Activated T-helper 1 cell treated with anti-CD3 and anti-CD28 coated beads, Interleukin-2, amount 50 U/mL, for 16 hours (primary cell): ENCODE measurements around the gene HS2ST1.
"Not testable (repeated sequence)": the region's sequence is repeated elsewhere in the genome, so short reads cannot be mapped to it uniquely, and the experiment has no call there.

Source experiments
- DNase-seq, 2 donors: peaks; one replicate each; pipeline ENCODE4 v3.0.0-alpha.2; 2020; ENCODE audit warnings: low read depth in 1 of 2, low spot score in 1 of 2

HS2ST1 gene

DNA sequence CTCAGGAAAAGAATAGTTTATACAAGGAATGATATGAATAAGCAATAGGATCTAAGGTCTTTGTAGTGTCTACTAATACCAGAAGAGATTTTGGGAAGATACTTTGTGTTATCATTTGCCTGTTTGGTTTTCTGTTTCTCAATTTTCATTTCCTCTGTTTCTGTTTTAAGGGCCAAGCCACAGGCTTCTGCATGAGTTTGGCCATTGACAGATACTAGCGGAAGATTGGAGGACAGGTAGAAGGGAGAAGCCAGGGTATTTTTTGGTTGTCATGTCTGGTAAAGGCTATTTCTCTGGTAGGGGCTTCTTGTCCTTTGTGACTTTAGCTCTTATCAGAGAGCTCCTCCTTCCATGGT is 51.4 kb downstream of the HS2ST1 start:
- DNase-seq = no peak

DNA sequence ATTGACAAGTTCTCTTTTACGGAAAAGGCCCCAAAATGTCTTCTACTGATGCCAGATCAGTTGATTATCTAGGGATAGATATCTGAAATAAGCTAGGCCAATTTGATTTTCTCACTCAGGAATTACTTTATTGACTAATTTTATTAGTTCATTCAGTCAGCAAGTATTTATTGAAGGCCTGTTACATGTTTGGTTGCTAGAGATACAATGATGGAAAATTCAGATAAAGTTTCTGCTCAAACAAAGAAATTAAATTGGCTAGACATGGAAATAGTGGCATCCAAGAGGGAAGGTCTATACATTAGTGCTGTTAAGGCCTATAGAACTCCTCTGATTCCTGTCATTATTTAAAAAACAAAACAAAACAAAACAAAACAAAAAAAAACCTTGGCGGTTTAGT is 56.5 kb downstream of the HS2ST1 start:
- DNase-seq = no peak

DNA sequence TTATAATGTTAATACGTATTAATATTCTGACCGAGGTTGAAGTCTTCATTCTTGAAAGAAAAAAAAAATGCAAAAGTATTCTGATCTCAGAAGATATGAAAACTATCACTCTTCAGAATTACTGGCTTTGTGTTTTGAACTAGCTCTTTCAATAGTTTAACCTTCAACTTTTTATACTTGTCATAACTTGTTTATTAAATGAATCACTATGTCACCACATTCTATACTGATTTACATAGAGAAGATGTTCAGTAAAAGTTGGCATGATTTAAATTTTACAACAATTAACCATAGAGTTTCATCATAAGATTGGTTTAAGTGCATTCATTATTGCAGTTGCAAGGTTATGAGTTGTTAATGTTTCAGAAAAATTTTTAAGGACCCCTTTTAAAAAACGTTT is 57.3 kb downstream of the HS2ST1 start:
- no peak for DNase-seq

DNA sequence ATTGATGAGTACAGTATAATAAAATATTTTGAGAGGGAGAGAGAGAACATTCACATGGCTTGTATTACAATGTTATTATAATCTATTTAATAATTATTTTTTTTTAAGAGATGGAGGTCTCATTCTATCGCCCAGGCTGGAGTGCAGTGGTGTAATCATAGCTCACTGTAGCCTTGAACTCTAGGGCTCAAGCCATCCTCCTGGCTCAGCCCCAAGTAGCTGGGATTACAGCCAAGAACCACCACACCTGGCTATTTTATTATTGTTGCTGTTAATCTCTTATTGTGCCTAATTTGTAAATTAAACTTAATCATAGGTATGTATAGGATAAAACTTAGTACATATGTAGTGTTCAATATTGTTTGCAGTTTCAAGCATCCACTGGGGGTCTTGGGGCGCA is 57.8 kb downstream of the HS2ST1 start:
- no peak for DNase-seq

DNA sequence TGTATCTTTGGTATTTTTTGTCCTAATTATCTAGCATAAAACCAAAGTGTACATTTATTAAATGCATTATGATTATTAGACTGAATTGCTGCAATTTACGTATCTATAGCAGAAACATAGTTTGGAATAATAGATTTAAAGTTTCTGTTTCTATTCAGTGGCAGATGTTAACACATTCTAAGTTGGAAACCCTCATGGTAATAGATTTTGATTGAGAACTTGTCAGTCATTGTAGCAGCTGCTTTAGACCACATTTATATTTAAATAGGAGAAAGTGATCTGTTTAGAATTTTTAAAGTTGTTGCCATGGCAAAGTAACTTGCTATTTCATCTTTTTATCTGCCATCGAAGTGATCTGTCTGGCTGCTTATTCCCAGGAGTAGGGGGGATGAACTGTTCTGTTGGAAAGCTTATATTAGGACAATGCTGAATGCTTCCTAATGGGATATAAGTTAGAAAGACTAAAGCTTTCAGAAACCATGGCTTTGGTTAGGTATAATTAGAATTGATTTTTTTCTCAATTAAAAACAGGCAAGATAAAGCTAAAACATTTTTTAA is 61.6 kb downstream of the HS2ST1 start:
- DNase-seq = no peak

DNA sequence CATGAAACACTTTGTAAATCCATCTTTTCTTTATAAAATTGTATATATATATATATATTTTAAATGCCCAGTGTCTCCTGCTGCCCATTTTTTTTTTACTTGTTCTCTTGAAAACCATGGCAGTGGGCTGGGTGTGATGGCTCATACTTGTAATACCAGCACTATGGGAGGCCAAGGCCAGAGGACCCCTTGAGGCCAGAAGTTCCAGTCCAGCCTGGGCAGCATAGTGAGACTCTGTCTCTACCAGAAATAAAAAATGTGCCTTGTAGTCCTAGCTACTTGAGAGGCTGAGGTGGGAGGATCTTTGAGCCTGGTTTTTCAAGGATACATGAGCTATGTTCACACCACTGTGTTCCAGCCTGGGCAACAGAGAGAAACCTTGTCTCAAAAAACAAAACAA is 62.2 kb downstream of the HS2ST1 start:
- DNase-seq = no peak

DNA sequence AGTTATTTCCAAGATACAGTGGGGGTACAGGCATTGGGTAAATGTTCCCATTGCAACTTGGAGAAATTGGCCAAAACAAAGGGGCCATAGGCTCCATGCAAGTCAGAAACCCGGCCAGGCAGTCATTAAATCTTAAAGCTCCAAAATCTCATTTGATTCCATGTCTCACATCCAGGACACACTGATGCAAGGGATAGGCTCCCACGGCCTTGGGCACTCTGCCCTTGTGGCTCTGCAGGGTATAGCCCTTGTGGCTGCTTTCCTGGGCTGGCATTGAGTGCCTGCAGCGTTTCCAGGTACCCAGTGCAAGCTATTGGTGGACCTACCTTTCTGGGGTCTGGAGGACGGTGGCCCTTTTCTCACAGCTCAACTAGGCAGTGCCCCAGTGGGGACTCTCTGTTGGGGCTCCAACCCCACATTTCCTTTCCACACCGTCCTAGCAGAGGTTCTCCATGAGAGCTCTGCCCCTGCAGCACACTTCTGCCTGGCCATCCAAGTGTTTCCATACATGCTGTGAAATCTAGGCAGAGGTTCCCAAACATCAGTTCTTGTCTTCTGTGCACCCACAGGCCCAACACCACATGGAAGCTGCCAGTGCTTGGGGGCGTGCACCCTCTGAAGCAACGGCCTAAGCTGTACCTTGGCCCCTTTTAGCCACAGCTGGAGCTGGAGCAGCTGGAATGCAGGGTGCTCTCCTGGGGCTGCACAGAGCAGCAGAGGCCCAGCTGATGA is 67.2 kb downstream of the HS2ST1 start:
- no peak for DNase-seq

DNA sequence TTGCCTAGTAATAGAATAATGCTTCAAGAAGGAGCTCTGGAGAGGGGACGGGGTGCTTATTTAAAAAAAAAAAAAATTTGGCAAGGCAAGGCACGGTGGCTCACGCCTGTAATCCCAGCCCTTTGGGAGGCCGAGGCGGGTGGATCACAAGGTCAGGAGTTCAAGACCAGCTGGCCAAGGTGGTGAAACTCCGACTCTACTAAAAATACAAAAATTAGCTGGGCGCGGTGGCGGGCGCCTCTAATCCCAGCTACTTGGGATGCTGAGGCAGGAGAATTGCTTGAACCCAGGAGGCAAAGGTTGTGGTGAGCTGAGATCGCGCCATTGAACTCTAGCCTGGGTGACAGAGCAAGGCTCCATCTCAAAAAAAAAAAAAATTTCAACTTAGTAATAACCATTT is 69.2 kb downstream of the HS2ST1 start:
- DNase-seq = not testable (repeated sequence)

DNA sequence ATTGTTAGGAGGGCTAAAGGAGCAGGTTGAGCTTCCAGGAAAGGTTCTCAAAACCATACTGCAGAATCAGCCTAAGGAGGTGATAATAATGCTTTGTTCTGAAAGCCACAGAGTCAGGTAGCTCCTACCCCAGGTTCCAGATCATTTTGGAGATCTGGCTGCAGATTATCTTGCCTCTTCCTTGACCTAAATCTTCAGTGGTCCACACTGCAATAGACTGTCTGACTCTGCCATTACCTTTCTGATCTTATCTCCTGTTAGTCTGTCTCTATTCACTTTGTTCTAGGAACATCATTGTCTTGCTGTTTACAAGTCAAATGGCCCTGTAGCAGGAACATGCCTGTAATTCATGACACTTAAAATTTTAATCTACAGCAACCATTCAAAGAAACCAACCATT is 73.0 kb downstream of the HS2ST1 start:
- no peak for DNase-seq

DNA sequence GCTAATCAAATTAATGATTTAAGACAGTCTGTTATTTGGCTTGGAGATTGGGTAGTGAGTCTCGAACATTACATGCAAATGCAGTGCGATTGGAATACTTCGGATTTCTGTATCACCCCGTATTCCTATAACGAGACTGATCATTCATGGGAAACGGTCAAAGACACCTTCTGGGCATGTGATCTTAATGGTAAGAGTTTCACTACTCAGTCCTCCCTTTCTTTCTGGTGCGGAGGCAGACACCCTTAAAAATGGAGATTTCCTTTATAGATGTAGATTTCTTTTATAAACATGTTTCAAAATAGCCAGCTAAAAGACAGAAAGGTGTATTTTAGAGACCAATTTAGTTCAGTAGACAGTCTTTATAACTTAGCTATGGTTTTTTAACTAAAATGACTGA is 74.4 kb downstream of the HS2ST1 start:
- DNase-seq = no peak

DNA sequence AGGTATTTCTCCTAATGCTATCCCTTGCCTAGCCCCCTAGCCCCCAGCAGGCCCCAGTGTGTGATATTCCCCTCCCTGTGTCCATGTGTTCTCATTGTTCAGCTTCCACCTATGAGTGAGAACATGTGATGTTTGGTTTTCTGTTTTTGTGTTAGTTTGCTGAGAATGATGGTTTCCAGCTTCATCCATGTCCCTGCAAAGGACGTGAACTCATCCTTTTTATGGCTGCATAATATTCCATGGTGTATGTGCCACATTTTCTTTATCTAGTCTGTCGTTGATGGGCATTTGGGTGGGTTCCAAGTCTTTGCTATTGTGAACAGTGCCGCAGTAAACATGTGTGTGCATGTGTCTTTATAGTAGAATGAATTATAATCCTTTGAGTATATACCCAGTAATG is 75.3 kb downstream of the HS2ST1 start:
- DNase-seq = not testable (repeated sequence)

DNA sequence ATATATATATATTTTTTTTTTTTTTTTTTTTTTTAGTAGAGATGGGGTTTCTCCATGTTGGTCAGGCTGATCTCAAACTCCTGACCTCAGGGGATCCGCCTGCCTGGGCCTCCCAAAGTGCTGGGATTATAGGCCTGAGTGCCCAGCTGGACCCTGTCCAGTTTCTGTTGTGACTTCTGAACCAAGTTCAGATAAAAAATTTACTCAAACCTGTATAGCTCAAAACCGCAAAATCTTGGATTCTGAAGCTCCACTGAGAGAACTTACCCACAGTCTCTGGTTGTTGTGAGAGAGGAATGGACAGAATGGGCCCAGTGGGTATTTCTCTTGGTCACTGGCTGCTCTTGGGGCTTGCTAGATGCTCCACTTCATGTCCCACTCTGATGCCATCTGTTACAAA is 76.4 kb downstream of the HS2ST1 start:
- no peak for DNase-seq

DNA sequence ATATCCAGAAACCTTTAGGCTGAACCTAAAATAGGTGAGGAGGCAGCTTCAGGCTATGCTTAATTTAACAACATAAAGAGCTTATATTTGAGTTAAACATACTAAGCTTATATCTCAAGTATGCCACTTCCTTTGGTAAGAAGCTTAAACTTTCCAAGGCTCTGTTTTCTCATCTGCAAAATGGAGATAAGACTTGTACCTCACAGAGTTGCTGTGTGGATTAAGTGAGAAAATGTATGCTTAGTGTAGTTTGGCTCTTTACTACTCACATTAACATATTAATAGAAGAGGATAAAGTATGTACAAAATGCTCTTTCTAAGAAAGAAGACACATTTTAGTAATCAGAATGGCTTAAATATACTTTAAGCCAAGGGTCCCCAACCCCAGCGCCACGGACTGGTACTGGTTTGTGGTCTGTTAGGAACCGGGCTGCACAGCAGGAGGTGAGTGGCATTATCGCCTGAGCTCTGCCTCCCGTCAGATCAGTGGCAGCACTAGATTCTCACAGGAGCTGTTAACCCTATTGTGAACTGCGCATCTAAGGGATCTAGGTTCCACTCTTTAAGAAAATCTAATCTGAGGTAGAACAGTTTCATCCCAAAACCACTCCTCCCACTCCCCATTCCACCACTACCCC is 77.2 kb downstream of the HS2ST1 start:
- no peak for DNase-seq

DNA sequence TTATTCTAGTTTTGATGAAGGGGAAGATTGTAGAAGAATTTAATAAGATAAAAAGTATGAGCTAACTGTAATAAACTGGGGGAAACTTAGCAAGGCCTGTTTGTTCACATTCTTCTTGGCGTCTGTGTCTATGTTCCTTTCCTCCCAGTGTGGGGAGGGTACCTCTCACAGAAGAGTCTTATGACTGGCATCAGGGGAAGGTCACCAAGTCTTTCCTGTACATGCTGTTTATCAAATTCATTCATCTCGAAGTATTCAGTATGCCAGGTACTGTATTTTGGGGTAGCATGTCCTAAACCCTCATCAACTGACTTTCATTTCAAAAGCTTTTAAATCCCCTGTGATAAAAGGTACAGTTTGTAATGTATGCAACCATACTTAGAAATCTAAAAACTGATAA is 78.4 kb downstream of the HS2ST1 start:
- DNase-seq = no peak

DNA sequence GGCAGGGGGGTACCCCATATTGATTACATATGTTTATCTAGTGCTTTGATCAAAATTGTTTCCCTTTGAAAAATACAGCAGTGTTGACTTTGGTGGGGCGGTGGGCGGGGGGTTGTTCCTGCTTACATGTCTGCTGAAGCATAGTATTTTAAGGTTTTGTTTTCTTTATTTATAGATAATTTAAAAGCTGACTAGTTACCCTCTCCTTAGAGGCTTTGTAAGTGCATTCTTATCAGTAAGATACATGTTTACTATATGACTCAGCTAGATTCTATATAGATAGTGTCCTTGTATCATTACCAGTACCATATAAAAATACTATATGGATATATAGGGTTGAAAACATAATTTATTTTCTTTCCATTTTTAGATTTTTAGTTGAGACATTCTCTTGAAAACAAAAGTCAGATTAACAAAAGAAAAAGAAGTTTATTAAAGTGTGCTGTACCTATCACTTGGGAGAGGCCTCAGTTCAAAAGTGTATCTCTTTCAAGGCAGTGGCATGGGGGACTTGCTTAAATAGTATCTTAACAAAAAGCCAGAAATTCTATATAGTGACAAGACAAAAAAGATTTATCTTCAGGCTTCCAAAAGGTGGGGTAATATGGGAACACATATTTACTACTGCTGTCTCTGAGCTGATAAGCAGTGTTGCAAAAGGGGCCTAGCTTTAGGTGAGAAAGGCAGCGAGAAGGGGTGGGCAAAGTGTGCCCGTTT is 79.0 kb downstream of the HS2ST1 start:
- no peak for DNase-seq

DNA sequence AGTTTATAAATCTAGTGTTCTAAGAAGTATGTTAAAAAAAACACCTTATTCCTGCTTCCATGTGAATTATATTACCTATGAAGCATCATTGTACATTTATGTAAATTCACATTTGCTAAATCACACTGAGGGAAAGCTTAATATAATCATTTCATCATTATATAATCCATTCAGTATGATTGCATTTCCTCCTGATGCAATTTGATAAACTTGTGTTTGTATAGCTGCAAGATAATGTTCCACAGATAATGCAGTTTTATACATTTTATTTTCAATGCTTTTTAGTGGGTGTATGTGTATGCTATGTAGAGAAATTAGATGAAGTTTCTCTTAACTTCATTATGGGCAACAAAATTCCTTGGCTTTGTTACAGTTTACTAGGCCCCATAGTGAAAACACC is 79.6 kb downstream of the HS2ST1 start:
- DNase-seq = no peak

DNA sequence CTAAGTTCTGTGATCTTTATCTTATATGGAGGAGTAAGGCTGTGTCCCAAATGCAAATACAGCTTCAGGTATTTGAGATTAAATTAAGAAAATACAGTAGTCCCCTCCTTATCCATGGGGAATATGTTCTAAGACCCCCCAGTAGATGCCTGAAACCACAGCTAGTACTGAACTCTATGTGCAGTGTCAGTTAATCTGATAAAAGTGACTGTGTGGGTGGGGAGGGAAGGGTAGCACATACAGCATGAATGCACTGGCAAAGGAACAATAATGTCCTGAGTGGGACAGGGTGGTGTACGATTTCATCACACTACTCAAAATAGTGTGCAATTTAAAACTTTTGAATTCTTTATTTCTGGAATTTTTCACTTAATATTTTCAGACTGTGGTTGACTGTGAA is 83.1 kb downstream of the HS2ST1 start:
- DNase-seq = no peak

DNA sequence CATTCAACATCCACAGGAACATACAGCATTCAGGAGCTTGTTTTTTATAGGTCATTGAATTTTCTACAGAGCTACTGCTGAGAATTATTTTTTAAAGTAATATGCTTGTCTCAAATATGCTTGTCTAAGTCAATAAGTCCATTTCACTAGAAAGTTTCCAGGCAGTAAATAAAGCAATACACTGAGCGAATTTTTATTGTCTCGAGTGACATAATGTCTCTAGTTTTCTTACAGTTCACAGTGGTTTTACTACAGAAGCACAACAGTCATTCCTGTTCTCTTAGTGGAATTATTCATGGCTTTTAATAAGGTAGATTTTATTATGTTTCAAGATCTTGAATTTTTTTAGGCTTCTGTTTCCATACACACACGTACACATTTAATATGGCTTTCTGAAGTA is 83.8 kb downstream of the HS2ST1 start:
- no peak for DNase-seq

DNA sequence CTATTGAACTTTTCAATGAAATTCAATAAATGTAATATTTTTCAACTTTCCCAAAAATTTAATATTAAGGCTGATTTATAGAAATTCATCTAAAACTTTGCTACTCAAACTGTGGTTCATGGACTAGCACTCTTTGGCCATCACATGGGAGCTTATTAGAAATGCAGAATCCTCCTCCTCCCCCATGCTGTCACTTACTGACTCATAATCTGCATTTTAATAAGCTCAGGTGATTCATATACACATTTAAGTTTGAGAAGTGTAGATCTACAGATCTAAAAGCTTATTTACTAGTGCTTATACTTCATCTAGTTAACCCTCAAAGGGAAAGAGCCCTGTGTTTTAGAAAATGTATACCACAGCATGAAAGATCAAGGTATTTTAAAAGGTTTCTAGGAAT is 84.3 kb downstream of the HS2ST1 start:
- no peak for DNase-seq

DNA sequence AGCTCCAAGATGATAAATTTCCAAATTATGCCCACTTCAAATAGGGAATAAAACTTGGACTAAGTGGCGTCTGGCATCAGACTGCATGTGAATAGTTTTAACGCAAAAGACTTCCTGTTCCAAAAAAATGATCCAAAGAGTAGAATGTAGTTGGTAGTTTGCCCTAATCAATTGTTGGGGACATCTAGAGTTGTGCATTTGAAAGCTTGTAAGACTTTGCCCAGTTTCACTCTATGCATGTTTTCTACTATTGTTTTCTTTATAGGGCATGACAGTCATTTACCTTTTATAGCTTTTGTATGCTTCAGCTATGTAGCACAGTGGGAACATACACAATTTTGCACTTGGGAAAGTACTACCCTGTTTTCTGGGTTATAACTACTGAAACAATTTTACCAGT is 86.0 kb downstream of the HS2ST1 start:
- no peak for DNase-seq

DNA sequence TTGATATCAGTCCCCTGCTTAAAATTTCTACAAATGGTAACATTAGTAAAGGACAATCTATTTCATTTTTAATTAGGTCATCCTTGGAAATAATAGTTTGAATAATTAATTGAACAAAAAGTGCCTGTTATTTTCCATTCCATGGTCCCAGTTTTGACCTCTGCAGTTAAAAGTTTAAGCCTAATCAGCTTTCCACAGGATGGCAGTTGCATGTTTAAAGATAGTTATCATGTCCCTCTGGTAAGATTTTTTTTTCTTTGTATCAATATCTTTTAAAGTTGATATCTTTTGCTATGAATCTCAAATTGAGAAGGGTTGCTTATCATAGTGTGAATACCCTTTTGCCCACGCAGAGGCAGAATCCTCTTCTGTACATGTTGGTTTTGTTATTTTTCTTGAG is 90.4 kb downstream of the HS2ST1 start:
- no peak for DNase-seq

DNA sequence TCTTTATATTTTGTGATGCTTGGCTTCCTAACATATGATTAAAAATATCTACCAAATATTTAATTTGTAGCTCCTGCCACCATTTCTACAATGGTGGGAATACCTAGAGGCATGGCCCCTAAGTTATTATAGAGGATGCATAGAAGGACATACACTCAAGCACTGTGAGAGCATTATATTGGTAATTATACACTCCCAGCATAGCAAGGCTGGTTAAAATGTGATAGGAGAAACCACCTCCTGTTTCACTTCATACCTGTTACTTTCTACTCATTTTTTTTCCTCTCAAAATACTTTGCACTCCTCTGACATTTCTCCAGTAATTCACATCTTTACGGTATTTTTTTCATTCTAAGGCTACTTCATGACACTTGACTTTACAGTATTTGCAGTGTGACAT is 92.9 kb downstream of the HS2ST1 start:
- no peak for DNase-seq
